Measurements from ENCODE around the gene NMRK2.
"Not testable (repeated sequence)": the region's sequence is repeated elsewhere in the genome, so short reads cannot be mapped to it uniquely, and the experiment has no call there.

NMRK2 gene

DNA sequence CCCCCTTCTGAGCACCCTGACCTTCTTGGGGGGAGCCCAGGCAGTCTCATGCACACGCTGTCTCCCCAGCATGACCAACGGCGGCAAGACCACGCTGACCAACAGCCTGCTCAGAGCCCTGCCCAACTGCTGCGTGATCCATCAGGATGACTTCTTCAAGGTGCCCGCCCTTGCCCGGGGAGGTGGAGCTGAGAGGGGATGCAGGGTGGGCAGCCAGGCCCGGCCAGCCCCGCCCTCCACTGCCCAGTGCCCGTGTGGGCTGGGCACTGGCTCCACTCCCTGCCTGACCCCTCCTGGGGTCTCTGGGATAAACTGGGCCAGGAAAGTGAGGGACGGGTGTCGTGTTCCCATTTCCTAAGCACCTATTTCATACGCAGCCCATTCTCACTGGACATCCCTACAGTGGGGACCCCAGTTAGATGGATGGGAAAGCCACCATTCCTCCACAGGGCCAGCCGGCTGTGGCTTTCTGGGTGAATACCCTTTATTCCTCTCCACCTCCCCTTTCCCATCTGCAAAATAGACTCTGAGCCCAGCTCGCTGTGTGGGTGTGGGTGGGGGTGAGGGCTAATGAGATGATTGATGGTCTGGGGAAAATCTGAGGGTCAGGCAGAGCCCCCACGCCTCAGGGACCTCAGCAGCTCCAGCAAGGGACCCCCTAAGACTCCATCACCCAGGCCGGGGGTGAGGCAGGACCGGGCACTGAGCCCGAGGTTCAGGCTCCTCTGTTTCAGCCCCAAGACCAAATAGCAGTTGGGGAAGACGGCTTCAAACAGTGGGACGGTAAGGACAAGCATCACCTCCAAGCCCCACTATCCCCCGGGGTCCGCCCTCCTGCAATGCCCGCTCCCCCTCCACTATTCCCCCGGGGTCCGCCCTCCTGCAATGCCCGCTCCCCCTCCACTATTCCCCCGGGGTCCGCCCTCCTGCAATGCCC lies 3.9 kb downstream of the NMRK2 start:
- no peak for FAIRE-seq

DNA sequence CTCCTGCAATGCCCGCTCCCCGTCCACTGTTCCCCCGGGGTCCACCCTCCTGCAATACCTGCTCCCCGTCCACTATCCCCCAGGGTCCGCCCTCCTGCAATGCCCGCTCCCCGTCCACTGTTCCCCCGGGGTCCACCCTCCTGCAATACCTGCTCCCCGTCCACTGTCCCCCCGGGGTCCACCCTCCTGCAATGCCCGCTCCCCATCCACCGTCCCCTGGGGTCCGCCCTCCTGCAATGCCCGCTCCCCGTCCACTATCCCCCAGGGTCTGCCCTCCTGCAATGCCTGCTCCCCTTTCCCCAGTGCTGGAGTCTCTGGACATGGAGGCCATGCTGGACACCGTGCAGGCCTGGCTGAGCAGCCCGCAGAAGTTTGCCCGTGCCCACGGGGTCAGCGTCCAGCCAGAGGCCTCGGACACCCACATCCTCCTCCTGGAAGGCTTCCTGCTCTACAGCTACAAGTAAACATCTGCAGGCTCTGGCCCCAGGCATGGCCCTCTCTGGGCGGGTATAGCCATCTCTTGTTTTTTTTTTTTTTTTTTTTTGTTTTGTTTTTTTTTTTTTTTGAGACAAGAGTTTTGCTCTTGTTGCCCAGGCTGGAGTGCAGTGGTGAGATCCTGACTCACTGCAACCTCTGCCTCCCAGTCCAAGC lies 5.6 kb downstream of the NMRK2 start:
- not testable (repeated sequence) for FAIRE-seq

GRCh38 chr19:3942790-3943409 lies 10.0 kb downstream of the NMRK2 start:
- FAIRE-seq, result no peak

DNA sequence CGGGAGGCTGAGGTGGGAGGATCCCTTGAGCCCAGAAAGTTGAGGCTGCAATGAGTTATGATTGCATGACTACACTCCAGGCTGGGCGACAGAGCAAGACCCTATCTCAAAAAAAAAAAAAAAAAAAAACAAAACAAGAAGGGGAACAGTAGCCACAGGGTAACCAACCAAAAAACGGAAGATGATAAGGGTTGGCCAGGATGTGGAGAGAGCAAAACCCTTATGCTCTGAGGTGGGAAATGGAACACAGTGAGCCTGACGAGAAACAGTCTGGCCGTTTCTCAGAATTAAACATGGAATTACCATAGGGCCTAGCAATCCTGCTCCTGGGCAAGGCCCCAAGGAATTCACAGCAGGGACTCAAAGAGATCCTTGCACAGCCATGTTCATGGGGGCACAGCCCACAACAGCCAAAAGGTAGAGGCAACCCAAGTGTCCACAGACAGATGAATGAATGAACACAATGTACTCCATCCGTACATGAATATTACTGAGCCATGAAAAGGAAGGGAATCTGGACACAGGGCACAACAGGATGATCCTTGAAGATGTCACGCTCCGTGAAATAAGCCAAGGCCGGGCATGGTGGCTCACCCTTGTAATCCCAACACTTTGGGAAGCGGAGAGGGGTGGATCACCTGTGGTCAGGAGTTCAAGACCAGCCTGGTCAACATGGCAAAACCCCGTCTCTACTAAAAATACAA lies 11.3 kb downstream of the NMRK2 start:
- FAIRE-seq, result no peak

GRCh38 chr19:3945838-3946237 lies 13.0 kb downstream of the NMRK2 start:
- no peak for FAIRE-seq

DNA sequence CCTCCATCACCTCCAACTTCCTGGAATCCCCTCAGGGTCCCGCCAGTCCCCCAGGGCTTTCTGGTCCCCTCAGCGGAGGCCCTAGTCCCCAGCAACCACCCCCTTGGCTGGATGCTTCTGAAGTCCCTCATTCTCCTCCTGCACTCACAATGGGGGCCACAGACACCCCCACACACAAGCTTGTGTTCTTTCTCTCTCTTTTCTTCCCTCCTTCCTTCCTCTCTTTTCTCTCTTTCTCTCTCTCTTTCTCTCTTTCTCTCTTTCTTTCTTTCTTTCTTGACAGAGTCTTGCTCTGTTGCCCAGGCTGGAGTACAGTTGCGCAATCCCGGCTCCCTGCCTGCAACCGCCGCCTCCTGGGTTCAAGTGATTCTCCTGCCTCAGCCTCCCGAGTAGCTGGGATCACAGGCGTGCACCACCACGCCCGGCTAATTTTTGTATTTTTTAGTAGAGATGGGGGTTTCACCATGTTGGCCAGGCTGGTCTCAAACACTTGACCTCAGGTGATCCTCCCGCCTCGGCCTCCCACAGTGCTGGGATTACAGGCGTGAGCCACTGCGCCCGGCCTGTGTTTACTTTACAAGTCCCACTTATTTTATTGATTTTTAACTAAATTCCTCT lies 14.6 kb downstream of the NMRK2 start:
- FAIRE-seq, result not testable (repeated sequence)

- FAIRE-seq, result no peak
Measured at GRCh38 chr19:3949294-3949693, 16.4 kb downstream of the NMRK2 start.

GRCh38 chr19:3949997-3950859 lies 17.4 kb downstream of the NMRK2 start:
- no peak for FAIRE-seq

DNA sequence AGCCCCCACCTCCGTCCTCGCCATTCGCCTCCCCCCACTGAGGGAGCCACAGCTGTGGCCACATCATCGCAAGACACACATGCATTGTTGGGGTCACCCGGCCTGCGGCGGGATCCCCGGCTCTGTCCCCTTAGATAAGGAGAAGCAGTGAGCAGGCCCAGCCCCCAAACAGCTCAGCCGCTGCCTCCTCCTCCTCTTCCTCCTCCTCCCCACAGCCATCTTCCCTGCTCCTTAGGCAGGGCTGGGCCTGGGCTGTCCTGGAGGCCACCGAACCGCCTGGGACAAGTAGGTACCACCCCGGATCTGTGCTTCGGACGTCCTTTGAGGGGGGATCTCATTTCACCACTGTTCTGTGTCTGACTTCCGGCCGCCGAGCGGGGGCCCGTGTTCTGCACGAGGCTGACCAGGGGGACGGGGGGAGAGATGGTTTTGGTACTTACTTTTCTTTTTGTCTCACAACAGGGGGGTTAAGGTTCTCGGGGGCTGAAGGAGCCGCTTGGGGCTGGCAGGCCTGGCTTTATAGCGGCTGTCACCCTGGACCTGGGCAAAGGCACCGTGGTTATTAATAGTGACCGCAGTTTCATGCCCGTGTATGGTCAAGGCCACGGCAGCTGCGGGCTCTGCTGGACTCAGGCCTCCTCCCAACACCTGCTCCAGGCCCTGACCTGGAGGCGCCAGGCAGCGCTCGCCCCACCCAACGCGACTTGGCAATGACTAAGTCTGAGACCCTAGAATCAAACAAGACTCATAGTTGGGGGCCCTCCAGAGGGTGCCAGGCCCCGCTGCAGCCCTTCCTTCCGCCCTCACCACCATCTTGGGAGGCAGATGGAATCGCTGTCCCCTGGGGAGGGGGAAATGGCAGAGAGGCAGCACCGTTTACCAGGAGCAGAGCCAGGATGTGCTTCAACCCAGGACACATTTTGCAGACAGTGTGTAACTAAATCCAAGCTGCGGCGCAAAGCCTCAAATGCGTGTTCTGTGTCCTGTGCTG lies 18.3 kb downstream of the NMRK2 start:
- FAIRE-seq, result no peak

DNA sequence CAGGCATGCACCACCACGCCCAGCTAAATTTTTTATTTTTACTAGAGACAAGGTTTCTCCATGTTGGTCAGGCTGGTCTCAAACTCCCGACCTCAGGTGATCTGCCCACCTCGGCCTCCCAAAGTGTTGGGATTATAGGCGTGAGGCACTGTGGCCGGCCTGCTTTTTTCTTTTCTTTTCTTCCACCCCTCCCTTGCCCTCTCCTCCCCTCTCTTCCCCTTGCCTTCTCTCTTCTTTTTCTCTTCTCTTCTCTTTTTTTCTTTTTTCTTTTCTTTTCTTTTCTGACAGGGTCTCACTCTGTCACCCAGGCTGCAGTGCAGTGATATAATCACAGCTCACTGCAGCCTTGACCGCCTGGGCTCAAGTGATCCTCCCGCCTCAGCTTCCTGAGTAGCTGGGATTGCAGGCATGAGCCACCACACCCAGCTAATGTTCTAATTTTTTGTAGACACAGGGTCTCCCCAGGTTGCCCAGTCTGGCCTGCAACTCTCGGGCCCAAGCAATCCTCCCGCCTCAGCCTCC lies 19.9 kb downstream of the NMRK2 start:
- not testable (repeated sequence) for FAIRE-seq

DNA sequence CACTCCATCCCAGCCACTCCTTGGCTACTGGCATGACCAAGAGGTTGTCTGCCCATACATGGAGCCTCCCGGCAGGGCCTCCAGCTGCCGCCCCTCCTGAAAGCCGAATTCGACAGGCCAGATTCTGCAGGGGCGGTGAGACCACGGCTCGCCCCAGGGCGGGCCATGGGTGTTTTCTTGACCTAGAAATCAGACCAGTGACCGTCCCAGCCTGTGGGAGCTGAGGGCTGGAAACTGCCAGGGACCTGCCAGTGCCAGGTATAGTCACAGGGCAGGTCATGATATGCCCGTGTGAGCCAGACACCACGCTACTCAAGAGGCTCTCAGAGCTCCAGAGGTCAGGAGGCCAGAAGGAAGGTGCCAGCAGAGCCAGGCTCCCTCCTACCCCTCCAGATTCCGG lies 21.2 kb downstream of the NMRK2 start:
- no peak for FAIRE-seq

DNA sequence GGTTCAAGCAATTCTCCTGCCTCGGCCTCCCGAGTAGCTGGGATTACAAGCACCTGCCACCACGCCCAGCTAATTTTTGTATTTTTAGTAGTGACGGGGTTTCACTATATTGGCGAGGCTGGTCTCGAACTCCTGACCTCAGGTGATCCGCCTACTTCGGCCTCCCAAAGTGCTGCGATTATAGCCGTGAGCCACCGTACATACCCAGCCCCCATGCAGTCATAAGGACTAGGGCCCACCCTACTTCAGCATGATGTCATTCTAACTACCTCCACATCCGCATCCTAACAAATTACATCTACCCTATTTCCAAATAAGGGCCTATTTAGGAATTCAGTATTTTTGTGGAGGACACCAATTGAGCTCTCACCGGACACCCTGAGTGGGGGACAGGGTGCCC lies 22.4 kb downstream of the NMRK2 start:
- not testable (repeated sequence) for FAIRE-seq

- FAIRE-seq, result no peak
Measured at GRCh38 chr19:3955688-3956087, 22.8 kb downstream of the NMRK2 start.

DNA sequence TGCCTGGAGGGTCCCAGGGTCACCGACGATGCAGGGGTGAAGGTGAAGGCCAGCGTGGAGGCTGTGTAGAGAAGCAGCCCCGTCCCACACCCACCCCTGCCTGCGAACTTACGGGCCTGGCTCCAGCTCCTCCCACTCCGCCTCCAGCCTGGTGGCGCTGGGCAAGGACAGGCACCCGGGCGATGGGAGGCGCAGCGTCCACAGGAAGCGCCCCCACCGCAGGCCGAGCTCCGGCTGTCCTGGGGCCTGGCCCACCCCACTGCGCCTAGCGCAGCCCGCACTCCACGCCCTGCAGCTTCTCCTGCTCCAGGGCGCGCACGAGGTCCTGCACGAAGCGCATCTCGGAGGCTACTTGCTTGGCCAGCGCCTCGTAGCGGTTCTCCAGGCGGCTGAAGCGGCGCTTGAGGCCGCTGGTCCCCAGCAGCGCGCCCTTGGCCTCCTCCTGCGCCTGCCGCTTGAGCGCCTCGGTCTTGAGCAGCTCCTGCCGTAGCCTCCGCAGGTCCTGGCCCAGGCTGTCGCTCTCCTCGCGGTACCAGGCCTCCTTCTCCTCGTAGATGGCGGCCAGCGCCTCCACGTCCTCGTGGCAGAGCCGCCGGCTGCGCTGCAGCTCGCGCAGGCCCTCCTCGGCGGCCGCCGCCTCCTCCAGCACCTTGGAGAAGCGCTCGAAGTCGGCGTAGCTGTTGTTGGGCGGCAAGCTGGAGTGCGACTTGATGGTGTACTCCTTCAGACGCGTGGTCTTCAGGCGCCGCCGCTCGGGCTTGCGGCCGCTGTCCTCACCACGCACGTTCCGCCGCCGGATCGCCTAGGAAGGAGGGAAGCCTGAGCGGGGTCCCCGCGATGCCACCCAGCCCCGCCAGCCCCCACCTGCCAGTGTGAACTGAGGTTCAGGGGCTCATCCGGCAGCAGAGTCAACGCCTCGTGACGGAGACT lies 26.2 kb downstream of the NMRK2 start:
- no peak for FAIRE-seq

DNA sequence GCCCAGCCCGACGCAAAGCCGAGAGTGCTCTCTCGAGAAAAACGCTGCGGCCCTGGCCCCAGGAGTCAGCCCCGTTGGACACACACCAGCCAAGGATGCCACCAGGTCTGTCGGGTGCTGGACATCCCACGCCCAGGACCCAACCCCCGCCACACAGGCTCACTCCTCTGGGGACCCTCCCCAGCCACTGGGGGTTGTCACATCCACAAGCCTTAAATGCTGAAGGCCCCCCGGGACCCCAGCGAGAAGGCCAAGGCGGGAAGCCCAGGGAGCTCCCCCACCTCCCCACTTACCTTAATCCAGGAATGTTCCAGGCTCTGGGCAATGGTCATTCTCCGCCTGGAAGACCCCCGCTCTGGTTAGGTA lies 26.9 kb downstream of the NMRK2 start:
- FAIRE-seq, result no peak

GRCh38 chr19:3961007-3961406 lies 28.1 kb downstream of the NMRK2 start:
- FAIRE-seq, result no peak

DNA sequence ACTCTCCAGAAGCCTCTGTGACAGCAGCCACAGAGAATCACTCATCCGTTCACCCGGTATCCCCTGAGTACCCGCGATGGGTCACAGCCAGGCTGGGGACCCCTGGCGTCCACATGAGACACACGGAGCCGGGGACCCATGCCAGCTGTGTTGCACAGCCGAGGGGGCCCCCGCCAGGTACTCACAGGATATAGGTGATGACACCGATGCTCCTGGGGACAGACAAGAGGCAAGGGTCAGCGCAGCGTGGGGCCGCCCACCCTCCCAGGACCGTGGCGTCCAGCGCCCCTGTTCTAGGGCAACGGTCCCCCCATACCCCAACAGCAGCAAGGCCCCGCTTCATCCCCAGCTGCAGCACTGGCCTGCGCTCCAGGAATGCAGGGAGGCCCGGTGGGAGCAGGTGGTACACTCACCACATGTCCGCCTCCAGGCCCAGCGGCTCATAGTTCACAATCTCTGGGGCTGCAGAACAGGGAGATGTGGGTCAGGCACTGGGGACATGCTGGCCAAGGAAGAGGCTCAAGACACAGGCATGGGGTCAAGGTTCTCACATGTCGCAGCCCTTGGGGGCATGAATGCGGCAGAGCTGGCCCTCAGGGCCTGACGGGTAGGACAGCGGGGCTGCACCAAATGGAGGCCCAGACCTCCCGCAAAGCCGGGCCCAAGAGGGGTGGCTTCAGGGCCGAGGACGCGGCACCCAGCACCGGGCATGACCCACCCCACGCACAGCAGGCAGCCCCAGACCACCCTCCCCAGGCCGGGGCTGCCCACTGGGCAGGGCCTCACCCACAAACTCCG lies 30.8 kb downstream of the NMRK2 start:
- FAIRE-seq, result no peak
